ENCODE data around the gene NEURL1.
"Not testable (repeated sequence)": the region's sequence is repeated elsewhere in the genome, so short reads cannot be mapped to it uniquely, and the experiment has no call there.

NEURL1 gene

DNA sequence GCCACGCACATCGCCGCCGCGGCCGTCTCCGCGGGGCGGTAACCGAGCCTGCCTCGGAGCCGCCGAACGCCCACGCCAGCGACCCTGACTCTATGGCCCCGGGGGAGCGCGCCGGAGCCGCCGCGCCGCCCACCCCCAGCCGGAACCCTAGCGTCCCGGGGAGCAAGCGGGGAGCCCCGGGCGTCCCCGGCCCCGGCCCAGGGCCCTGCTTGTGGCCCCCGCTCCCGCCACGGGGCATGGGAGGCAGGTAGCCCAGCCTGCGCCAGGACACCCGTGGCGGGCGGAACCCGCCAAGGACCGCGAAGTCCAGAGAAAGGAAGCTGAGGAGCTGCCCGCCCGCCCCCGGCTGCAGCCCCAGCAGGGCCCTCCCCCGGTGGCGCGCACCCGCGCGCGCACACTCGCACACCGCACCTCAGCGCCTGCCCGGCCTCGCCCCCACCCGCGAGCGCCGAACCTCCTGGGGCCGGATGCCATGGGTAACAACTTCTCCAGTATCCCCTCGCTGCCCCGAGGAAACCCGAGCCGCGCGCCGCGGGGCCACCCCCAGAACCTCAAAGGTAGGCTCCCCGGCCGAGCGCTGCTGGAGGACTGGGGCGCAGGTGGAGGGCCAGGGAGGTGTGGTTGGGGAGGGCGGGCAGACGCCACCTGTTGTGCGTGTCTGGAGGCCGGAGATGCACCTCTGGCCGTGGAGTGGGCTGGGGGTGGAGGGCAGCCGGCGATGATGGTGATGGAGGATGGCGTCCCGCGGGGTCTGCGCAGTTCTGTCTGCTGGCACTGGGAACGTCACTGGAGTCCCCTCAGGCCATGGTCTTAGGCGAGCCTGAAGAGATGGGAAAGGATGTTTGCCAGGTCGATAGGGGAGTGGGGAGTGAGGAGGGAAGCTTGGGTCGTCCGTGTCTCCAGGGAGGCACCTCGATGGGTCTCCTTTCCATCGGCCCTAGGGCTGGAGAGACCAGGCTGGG, 692 bp downstream of the NEURL1 start:
- no peak for DNase-seq (ENCODE audit: low read depth in 2 of 2)

DNA sequence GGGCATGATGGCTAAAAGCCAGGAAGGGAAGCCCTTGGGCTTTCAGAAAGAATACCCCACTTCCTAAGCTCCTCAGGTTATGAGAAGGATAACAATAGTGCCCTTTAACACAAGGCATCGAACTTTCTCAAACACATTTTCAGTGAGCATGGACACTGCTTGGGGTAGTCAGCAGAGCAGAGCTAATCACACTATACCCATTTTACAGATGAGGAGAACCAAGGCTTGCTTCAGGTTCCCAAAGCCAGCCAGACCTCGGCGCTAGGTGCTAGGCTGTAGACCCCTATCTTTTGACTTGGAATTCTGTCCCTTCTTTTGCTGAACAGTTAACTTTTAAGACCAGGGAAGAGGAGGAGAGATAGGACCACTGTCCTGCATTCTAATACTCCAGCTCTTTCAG, 1.8 kb downstream of the NEURL1 start:
- no peak for DNase-seq (ENCODE audit: low read depth in 2 of 2)

- no peak for DNase-seq (ENCODE audit: low read depth in 2 of 2)
Measured at GRCh38 chr10:103497161-103497915, 3.8 kb downstream of the NEURL1 start.

- no peak for DNase-seq (ENCODE audit: low read depth in 2 of 2)
Measured at GRCh38 chr10:103498936-103499638, 5.6 kb downstream of the NEURL1 start.

DNA sequence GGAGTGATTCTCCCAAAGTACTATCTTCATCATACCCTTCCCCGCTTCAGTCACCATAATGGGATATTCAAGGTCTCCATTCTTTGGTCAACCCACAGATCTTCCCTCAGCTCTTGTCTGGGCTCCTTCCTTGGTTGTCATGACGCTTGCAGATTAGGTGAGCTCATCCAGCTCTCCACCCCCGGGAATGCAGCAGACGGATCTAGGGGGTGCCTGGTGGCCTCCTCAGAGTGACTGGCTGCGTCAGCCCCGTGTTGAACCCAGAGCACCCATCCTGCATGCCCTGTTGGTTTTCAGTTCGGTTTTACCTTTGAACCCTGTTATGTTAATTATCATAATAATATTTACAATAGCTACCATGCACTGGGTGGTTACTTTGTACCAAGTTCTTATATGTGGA, 6.4 kb downstream of the NEURL1 start:
- no peak for DNase-seq (ENCODE audit: low read depth in 2 of 2)

- no peak for DNase-seq (ENCODE audit: low read depth in 2 of 2)
Measured at GRCh38 chr10:103500481-103500880, 7.0 kb downstream of the NEURL1 start.

GRCh38 chr10:103501186-103501585, 7.7 kb downstream of the NEURL1 start:
- no peak for DNase-seq (ENCODE audit: low read depth in 2 of 2)

- no peak for DNase-seq (ENCODE audit: low read depth in 2 of 2)
Measured at GRCh38 chr10:103502849-103503660, 9.6 kb downstream of the NEURL1 start.

GRCh38 chr10:103503777-103504176, 10.3 kb downstream of the NEURL1 start:
- DNase-seq (ENCODE audit: low read depth in 2 of 2): not testable (repeated sequence)

DNA sequence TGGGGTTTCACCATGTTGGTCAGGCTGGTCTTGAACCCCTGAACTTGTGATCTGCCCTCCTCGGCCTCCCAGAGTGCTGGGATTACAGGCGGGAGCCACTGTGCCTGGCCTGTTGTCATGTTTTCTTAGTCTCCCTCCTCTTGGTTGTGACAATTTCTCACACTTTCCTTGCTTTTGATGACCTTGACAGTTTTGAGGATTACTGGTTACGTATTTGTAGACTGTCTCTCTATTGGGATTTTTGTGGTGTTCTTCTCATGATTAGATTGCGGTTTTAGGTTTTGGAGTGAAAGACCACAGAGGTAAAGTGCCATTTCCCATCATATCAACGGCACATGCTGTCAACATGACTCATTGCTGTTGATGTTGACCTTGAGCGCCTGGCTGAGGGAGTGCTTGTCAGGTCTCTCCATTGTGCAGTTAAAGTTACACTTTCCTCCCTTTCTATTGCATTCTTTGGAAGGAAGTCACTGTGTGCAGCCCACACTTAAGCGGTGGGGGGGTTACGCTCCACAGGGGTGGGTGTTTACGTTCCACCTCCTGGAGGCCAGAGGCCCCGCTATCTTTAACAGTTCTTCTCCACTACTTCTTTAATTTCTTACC, 10.8 kb downstream of the NEURL1 start:
- DNase-seq (ENCODE audit: low read depth in 2 of 2): peak; percentile 43 to 45

DNA sequence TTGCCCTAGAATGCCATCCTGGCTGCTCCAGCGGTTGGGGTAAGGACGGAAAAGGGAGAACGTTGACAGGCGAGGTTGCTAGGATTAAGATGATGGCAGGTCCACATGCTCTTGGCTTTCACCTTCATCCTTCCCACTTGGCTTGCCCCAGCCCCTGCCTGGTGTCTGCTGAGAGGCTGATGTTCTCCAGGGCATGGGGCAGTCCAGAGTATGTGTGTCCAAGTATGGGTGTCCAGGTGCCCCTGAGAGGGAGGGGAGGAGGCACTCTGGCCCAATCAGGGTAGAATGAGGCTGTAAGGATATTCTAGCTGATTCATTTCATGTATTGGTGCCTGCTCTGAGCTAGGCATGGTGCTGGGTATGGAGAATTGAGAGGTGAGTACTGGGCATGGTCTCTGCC, 12.6 kb downstream of the NEURL1 start:
- DNase-seq (ENCODE audit: low read depth in 2 of 2): no peak

DNA sequence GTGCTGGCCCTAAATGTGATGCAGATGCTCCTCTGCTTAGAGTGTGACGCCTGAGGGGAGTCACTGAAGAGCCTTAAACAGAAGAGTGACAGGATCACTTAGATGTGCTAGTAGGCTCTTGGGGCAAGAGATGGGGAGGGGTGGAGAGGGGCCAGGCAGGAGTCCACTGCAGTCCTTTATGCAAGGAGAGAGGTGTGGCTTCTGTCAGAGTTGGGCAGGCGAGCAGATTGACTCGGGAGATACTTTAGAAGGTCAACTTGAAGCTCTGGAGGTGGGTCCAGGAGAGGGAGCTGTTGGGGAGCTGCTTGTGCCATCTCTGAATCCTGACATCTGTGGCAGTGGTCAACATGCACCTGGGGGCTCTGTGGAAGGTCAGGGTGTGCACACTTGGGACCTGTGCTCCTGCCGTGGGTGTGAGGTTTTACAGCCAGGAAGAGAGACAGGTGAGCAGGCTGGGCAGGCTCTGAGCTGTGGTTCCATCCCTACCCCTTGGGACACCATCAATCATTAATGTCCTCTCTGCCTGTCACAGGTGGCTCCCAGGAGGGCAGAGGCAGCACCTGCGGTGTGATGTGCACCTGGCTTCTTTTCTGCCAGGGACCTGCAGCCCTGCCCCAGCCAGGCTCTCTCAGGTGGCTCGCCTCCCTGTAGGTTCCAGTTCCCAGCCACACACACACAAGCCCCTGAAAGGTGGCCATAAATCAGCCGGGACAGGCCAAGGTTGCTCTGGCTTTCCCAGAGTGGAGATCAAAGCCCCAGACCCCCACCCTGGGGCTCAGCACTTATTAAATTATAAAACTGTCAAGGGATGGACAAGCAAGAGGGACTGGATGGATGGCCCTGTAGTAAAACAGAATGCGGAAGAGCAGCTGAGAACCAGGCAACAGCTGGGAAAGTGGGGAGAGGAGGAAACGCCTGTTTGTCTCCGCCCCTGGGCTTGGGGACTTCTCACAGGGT, 14.0 kb downstream of the NEURL1 start:
- DNase-seq (ENCODE audit: low read depth in 2 of 2): no peak

- no peak for DNase-seq (ENCODE audit: low read depth in 2 of 2)
Measured at GRCh38 chr10:103510046-103510685, 16.7 kb downstream of the NEURL1 start.

DNA sequence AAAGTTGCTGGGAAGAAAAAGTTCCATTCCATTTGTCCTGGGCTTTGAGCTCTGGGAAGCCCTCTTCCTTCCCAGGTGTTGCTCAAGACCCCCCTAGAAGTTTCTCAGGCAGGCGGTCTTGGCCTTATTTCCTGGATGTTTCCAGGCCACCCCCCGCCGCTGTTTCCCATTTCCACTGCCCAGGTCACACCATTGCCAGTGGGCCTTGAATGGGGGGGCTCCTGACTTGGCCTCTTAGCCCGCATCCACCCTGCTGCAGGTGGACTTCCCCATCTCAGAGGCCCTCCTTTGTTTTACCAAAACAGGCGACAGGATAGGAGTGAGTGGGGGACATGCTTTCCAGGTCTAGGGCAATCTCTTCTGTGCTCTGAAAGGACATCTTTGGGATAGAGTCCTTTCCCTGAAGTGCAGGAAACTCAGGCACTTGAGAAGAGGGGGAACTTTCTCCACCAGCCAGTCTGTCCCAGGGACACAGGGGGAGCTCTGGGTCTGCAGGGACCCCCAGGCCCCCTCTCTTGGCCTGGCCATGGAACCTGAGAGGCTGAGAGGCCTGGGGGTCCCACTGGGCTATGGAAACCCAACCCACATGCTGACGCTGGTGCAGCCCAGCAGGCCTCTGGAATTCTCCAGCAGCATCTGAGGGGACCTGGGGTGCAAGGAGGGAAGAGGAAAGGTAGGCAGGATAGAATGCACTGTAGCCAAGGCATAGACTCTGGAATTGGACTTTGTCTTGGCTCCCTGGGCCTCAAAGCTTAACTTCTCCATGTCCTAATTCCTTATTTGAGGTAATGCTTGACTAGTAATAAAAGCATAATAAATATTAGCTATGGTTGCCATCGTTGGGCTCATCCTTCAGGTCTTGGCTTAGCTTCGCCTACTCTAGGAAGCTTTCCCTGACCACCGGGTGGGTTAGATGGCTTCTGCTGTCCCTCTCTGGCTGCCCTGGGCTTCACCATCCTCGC, 17.6 kb downstream of the NEURL1 start:
- DNase-seq (ENCODE audit: low read depth in 2 of 2): no peak

GRCh38 chr10:103512166-103512565, 18.7 kb downstream of the NEURL1 start:
- DNase-seq (ENCODE audit: low read depth in 2 of 2): no peak

DNA sequence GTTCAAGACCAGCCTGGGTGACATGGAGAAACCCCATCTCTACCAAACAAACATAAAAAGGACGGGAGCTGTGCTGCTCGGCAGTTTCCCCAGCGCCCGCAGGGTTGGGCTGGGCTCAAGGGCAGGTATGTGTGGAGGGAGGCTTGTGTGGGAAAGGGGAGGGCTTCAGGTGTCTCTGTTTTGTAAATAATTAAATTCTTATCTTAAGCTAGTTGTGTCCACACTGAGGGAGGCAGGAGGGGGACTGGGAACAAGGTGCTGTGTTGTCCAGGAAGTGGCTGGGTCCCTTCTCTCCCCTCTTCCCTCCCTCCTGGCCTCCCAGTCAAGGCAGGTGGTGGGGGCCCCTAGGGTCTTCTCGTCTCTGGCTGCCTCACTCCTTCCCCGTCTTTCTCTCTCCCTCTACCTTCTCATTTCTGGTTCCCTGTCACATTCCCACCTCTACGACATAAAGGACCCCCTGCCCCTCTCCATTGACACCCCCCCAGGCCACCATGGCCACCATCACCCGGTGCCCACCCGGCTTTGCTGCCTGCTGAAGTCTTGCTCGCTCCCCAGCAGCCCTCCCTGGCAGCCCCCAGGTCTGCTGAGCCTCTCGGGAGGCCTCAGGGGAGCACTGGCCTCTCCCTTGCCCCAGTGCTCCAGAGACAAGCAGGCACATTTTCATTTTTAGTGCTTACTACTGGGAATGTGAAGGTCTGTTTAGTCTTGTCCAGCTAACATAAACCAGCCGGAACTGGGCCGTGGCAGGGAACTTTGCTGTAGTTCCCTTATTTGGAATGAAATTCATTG, 19.3 kb downstream of the NEURL1 start:
- DNase-seq (ENCODE audit: low read depth in 2 of 2): no peak

DNA sequence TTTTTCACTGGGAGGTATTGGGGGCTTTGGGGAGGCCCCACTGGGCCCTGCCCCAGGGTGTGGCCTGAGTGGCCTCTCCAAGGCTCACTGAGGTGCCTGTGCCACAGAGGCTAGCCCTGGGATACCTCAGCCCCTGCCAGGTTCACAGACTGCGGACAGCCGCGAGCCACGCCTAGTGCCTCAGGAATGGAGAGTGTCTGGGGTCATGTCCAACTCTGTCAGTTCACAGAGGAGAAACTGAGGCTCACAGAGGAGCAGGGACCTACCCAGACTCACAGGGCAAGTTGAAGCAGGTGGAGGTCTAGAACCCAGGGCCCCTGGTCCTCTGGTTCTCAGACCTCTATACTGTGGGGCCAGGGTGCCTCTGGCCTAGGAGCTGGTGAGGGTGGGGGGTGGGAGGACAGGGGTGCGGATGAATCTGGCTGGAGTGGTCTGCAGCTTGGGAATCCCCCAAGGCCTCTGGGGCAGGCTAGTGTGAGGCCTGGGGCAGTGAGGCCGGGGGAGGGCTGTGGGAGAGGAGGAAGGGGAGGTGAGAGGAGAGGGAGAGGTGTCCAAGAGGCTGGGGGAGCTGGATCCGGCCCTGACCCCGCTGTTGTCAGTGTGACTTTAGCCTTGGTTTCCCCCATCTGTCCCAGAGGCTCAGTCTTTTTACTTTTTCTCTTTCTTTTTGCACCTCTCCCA, 20.0 kb downstream of the NEURL1 start:
- no peak for DNase-seq (ENCODE audit: low read depth in 2 of 2)

Measured in stimulated activated CD8-positive, alpha-beta memory T cell treated with anti-CD3 and anti-CD28 coated beads, Interleukin-15, amount 100 ng/mL, for 48 hours (primary cell).